ENCODE results near the gene OSBP2.

Gene OSBP2

GRCh38 chr22:30870451-30871345 lies 176.0 kb downstream of the OSBP2 start:
- no peak for DNase-seq

GRCh38 chr22:30871391-30872284 lies 177.0 kb downstream of the OSBP2 start:
- DNase-seq = no peak

- no peak for DNase-seq
Observed at GRCh38 chr22:30872285-30873041, 177.8 kb downstream of the OSBP2 start.

GRCh38 chr22:30873086-30873650 lies 178.5 kb downstream of the OSBP2 start:
- DNase-seq = no peak

- DNase-seq = no peak
Observed at GRCh38 chr22:30873661-30874060, 179.0 kb downstream of the OSBP2 start.

GRCh38 chr22:30874431-30875370 lies 180.0 kb downstream of the OSBP2 start:
- DNase-seq = no peak

GRCh38 chr22:30875481-30876215 lies 181.0 kb downstream of the OSBP2 start:
- DNase-seq = no peak

GRCh38 chr22:30876221-30876751 lies 181.6 kb downstream of the OSBP2 start:
- no peak for DNase-seq

GRCh38 chr22:30876915-30877553 lies 182.4 kb downstream of the OSBP2 start:
- DNase-seq = no peak

- no peak for DNase-seq
Observed at GRCh38 chr22:30877662-30878515, 183.2 kb downstream of the OSBP2 start.

- DNase-seq = no peak
Observed at GRCh38 chr22:30878516-30879414, 184.1 kb downstream of the OSBP2 start.

GRCh38 chr22:30879415-30879797 lies 184.7 kb downstream of the OSBP2 start:
- no peak for DNase-seq

GRCh38 chr22:30880181-30880601 lies 185.5 kb downstream of the OSBP2 start:
- no peak for DNase-seq

- no peak for DNase-seq
Observed at GRCh38 chr22:30880847-30881246, 186.2 kb downstream of the OSBP2 start.

- DNase-seq = no peak
Observed at GRCh38 chr22:30881361-30882183, 186.9 kb downstream of the OSBP2 start.

- DNase-seq = no peak
Observed at GRCh38 chr22:30882184-30882717, 187.6 kb downstream of the OSBP2 start.
